ENCODE measurements around the gene RBM23.
"Not testable (repeated sequence)": the region's sequence is repeated elsewhere in the genome, so short reads cannot be mapped to it uniquely, and the experiment has no call there.

The RBM23 gene

DNA sequence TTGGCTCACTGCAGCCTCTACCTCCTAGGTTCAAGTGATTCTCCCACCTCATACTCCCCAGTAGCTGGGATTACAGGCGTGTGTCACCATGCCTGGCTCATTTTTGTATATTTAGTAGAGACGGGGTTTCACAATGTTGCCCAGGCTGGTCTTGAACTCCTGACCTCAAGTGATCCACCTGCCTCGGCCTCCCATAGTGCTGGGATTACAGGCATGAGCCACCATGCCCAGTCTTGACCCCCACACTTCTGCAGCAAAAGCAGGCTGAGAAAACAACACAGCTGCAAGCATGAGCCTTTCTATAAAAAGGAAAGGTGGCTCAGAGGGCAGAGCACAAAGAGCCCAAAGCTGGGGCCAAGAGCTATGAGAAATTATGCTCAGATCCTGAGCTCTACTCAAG is 58.6 kb downstream of the RBM23 start:
- DNase-seq = not testable (repeated sequence)

DNA sequence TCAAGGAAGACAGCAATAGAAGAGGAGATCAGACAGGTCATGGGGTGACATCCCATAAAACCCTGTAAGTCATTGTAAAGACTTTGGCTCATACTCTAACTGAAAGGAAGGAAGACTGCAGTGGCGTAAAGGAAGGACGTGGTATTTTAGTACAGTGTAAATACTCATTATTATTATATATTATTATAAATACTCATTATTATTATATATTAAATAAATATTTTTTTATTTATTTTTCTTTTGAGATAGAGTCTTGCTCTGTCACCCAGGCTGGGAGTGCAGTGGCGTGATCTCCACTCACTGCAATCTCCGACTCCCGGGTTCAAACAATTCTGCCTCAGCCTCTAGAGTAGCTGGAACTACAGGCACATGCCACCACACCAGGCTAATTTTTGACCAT is 62.5 kb downstream of the RBM23 start:
- no peak for DNase-seq

DNA sequence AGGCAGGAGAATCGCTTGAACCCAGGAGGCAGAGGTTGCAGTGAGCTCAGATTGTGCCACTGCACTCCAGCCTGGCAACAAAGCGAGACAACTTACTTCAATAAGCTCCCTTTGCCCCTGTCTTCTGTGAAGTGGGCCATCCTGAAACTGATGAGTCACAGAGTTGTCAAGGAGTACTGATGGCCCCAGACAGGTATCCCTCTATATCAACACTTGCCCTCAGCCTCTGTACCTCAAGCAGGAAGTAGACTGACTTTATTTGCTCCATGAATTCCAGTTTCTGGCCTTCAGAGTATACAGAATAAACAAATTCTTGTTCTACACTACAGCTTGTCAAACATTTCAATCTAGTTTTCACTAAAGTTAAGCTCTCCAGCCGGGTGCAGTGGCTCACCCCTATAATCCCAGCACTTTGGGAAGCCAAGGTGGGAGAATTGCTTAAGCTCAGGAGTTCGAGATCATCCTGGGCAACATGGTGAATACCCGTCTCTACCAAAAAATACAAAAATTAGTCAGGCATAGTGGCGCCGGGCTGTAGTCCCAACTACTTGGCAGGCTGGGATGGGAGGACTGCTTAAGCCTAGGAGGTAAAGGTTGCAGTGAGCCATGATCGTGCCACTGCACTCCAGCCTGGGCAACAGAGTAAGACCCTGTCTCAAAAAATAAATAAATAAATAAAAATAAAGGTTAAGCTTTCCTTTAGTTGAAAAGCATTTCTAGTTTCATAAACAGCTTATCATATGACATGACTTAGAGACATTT is 63.8 kb downstream of the RBM23 start:
- DNase-seq = no peak

DNA sequence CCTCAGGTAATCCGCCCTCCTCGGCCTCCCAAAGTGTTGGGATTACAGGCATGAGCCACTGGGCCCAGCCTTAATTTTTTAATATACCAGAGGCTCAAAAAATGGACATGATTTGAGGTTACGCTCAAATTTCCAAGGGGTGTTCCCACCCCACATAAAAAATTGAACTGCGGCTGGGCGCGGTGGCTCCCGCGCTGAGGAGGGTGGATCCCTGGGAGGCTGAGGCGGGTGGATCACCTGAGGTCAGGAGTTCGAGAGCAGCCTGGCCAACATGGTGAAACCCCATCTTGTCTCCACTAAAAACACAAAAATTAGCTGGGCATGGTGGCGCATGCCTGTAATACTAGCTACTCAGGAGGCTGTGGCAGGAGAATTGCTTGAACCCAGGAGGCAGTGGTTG is 64.7 kb downstream of the RBM23 start:
- DNase-seq = not testable (repeated sequence)

DNA sequence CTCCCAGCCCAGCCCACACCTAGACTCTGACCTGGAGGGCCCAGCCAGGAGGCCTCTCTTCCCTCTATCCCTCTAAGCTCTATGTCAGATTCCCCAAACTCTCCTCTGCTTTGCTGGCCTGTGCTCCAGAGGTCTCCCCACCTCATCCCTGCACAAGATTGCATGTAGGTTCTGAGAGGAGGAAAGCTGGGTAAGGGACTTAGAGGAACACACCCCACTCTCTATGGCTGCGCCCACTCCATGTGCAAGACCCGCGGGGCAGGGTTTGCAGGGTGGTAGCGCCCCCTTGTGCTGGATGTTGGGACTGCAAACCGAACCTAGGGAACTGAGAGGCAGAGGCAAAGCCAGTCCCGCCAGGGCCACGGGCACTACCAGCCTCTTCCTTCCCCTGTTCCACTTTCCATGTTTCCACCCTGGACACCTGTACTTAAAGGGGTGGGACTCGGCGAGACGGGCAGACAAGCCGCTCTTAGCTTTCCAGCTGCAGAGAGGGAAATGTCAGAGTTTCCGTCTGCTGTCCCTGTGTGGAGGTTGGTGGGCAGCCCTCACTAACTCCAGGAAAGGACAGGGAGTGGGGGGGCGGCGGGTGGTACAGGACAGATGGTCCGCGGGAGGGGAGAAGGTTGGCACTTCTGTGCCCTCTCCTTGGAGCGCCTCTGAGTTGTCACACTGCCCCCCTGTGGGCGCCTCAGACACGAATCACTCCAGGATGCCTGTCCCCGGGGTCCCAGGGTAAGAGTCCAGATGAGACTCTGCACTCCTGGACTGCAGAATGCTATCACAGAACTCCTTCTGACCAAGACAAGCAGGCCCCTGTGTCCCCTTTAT is 65.8 kb downstream of the RBM23 start:
- DNase-seq = peak; percentile 70 to 82

DNA sequence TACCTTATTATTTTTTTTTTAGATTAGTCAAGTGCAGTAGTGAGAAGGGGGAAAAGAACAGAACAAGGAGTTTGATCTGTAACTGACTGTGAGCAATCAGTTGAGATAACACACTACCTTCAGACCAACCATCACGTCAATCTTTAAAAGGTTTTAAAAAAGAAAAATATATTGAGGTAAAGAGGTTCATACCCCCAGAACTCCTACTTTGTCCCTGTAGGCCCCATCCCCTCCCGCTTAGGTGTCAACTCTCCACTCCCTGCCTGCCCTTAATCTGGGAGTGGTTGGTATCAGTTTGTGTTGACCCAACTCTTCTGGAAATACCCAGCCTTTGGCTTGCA is 66.4 kb downstream of the RBM23 start:
- no peak for DNase-seq

DNA sequence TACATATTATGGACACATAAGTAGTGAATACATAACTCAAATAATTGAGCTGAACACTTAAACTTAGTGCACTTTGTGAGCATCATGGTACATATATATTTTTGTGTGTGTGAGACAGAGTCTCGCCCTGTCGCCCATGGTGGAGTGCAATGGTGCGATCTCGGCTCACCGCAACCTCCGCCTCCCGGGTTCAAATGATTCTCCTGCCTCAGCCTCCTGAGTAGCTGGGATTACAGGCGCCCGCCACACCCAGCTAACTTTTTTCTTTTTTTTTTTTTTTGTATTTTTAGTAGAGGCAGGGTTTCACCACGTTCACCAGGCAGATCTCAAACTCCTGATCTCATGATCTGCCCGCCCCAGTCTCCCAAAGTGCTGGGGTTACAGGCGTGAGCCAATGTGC is 66.8 kb downstream of the RBM23 start:
- not testable (repeated sequence) for DNase-seq

GRCh38 chr14:22850944-22851764 is 67.8 kb downstream of the RBM23 start:
- DNase-seq = no peak

GRCh38 chr14:22849212-22849819 is 69.6 kb downstream of the RBM23 start:
- no peak for DNase-seq

GRCh38 chr14:22848351-22849164 is 70.4 kb downstream of the RBM23 start:
- DNase-seq = no peak

DNA sequence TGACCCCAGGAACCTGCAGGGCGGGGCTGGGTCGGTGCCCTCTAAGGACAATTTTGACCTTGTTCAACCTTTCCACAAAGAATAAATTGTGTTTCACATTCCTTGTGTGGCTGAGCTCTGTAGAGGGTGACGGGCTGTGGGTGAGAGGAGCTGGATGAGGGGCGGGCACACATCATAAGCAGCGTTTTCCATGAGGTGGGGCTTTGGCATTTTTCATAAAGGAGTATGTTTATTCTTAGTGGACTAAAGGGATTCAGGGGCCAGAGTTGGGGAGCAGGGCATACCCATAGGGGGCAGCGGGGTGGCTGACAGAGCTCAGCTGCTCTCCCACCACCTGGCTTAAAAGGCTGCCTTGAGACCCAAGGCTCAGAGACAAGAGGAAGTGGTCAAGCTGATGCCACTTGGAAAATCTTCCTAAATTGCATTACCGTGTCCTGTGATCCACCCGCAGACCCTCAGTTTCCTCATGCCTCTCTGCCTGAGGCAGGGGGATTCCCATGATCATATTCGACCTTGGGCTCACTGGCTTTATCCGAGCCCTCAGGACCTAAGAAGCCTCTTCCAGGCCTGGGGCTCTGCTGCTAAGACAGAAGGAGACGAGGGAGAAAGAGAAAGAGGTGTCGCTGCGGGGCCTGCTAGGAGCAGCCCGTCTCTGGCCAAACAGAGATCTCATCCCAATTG is 71.1 kb downstream of the RBM23 start:
- DNase-seq = no peak

- DNase-seq = no peak
Observed at GRCh38 chr14:22846811-22847307, 72.1 kb downstream of the RBM23 start.

DNA sequence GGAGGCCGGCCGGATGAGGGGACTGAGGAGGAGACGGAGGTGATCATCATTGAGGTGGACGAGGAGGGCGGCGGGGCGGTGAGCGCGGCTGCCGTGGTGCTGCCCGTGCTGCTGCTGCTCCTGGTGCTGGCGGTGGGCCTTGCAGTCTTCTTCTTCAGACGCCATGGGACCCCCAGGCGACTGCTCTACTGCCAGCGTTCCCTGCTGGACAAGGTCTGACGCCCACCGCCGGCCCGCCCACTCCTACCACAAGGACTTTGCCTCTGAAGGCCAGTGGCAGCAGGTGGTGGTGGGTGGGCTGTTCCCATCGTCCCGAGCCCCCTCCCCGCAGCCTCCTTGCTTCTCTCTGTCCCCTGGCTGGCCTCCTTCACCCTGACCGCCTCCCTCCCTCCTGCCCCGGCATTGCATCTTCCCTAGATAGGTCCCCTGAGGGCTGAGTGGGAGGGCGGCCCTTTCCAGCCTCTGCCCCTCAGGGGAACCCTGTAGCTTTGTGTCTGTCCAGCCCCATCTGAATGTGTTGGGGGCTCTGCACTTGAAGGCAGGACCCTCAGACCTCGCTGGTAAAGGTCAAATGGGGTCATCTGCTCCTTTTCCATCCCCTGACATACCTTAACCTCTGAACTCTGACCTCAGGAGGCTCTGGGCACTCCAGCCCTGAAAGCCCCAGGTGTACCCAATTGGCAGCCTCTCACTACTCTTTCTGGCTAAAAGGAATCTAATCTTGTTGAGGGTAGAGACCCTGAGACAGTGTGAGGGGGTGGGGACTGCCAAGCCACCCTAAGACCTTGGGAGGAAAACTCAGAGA is 72.9 kb downstream of the RBM23 start:
- no peak for DNase-seq

DNA sequence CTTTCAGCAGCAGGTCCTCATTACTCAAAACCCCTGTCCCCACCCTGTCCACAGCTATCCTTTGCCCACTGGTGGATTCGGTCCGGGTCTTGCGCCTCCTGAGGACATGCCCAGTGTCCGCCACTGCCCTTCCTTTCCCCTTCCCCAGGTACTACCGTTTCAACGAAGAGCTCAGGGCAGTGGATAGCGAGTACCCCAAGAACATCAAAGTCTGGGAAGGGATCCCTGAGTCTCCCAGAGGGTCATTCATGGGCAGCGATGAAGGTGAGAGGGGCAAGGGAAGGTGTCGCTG is 73.9 kb downstream of the RBM23 start:
- DNase-seq = no peak

- DNase-seq = no peak
Observed at GRCh38 chr14:22844221-22845102, 74.5 kb downstream of the RBM23 start.
